Fibroblast of skin of abdomen (primary cell): Measurements from ENCODE around the gene ACAP3.

ENCODE experiments used
- DNase-seq: peaks from one replicate; pipeline ENCODE4 v3.0.0-alpha.2; 2013

Gene ACAP3

DNA sequence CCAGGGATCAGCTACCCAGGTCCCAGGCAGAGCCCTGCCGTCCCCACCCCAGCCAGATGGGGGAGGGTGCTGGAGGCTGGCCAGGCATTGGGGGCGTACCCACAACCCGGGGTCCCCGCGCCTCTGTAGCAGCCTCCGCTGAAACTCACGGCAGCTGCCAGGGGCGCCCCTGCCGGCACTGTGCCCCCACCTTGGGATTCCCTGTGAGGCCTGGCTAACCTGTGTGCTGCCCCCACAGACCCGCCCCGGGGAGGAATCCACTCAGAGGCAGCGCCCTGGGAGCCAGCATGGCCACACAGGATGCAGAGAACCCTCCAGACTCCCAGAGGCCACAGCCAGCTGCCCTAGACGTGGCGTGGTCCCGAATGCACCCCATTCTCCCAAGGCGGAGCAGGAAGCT is 37.7 kb upstream of the ACAP3 start:
- no peak for DNase-seq

DNA sequence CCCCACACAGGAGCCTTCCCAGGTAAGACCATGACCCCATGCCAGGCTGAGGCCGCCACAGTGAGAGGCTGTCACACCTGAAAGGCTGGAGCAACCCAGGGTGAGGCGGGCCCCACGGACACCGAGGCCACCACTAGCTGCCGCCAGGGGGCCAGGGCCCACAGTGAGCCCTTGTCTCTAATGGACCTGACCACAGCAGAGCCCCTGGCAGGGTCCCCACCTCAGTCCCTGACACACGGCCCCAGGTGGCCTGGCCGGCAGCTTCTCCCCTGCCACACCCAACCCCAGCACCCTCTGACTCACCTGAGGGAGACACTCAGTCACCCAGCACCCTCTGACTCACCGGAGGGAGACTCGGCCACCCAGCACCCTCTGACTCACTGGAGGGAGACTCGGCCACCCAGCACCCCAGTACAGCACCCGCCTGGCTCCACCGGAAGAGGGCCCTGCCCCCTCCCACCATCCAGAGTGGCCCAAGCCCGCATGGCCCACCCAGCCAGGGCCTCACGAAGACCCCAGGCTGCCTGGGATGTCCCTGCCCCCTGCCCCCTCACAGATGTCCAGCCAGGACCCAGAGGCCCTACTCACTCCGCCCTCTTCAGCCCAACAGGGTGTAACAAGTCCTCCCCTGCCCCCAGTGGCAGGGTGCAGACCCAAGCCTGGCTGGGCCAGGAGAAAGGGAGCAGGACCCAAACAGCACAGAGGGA is 37.1 kb upstream of the ACAP3 start:
- peak; percentile 51 for DNase-seq

DNA sequence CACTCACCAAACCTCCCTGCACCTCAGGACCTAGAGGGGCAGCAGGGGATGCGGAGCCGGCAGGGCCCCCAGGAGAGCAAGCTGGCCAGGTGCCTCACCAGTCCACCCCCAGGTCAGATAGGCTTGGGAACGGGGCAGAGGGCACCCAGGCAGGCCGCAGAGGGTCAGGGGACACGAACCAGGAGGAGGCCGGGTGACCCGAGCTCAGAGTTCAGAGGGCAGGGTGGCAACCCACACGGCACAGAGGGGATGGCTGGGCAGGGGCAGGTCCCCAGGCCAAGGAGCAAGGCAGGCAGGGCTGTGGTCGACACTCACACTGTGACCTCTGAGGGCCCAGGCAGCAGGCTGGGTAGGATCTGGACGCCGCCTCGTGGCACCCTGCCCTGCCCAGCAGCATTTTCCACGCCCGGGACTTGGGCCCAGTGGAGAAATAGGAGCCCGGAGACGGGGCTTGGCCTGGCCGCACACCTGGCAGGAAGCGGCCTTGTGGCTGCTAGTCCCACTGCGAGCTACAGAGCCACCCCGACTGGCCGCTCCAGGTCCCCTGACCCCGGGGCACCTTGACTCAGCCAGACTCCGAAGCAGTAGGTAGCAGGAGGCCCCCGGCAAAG is 36.2 kb upstream of the ACAP3 start:
- no peak for DNase-seq

DNA sequence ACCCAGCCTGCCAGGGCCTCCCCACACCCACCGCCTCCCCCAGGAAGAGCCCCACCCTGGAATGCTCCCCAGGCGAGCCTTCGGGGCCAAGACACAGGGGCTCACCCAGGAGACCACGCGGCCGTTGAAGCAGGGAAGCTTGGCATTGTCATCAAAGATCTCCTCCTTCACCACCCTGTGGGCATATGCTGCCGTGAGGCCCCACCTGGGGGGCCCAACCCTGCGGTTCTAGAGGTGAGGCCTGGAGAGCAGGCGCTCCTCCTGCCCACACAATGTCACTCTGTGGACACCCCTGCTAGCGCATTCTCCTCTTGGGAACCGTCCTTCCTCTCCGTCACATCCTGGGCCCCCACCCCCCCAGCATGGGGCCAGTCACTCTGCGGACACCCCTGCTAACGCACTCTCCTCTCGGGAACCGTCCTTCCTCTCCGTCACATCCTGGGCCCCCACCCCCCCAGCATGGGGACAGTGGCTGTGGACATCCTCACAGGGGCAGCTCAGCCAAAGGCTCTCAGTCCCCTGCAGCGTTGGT is 34.9 kb upstream of the ACAP3 start:
- no peak for DNase-seq

DNA sequence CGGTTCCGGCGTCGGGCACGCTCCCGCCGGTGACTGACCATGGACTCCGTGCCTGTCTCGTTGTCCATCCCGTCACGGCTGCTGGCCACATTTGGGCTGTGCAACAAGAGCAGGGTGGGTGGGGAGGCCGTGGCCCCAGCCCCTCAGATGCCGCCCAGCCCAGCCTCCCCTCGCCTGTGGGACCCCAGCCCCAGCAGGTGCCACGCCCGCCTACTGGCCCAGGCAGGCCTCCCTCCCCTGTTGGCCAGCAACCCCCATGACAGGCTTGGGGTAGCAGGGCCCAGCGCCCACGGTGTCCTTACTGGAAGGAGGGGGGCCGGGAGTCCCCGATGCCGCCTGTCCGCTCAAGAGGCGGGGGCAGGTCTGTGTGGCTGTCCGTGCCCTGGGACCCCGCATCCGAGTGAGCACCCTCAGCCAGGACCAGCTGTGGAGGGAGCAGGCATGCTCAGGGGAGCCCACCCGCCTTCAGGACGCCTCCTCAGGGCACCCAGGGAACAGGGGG is 34.4 kb upstream of the ACAP3 start:
- DNase-seq: no peak

DNA sequence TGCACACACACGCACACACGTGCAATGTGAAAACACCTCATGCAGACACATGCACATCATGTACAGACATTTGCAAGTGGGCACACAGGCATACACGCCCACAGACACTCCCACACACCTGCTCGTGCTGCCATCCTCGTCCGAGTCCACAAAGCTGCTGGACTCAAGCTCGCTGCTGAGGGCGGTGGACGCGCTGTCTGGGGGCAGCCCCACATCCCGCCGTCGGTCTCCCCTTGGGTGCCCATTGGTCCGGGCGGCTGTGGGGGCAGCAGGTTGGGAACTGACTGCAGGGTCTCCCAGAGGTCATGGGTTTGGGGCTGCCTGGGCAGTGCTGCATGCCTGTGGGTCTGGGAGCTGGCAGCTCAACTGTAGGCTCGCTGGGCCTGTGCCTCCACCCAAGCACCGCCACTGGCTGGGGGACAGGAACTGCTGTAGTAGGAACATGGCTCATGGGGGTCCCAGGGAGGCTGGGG is 33.9 kb upstream of the ACAP3 start:
- no peak for DNase-seq

DNA sequence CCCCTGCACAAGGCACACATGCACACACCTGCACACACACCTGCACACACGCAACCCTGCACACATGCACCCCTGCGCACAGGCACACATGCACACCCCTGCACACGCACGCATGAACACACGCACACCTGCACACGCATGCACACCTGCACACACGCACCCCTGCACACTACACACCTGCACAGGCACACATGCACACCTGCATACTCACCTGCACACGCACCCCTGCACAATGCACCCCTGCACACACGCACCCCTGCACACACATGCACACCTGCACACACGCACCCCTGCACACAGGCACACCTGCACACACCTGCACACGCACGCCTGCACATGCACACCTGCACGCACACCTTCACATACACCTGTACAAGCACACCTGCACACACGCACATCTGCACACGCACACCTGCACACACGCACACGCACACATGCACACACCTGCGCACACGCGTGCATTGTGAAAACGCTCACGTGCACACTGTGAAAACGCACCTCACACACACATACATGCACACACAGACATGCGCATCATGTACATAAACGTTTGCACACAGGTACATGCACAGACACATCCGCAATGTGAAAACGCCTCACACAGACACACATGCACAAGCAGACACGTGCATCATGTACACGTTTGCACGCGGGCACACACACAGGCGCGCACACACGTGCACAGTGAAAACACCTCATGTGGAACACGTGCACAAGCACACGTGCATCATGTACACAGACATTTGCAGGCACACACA is 33.2 kb upstream of the ACAP3 start:
- no peak for DNase-seq

DNA sequence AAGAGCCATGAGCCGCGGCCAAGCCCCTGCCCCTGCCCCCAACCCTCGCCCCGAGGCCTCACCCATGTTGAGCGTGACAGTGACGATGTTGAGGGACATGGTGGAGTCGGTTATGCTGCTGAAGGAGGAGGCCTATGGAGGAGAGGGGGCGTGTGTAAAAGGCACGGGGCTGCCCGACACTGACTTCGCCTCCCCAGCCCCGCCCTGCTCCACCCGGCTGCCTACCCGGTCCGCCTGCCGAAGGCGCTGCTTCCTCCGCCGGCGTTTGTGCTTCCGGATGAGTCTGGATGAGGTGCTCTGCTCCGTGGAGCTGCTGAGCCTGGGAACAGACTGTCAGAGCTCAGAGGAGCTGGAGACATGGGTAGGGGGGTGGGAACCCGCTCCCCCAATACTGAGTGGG is 32.5 kb upstream of the ACAP3 start:
- no peak for DNase-seq

DNA sequence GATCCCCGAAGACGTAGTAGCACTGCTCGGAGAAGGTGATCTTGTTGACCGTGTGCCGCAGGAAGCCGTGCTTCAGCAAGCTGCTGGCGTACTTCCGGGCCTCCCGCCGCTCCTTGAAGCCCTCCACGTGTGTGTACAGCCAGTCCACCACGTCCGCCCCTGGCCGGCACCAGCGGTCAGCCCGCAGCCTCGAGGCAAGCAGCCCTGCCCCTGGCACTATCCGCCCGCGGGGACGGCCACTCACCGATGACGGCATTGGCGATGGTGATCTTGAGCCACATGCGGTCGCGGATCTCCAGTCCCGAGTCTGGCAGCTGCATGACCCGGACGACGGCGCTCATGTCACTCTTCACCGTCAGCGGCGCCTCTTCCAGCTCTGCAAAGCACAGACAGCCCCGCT is 30.5 kb upstream of the ACAP3 start:
- DNase-seq: no peak

DNA sequence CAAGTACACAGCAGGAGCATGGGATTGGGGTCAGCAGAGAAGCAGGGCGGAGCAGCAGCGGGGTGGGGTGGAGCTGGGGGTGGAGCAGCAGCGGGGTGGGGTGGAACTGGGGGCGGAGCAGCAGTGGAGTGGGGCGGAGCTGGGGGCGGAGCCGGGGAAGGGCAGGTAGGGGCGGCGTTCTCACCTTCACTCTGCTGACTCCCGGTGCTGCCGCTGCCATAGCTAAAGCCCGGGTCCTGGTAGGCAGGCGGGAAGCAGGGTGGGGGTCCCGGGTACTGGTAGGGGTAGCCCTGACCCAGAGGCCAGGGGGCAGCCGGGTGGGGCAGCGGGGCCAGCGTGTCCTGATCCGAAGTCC is 30.0 kb upstream of the ACAP3 start:
- no peak for DNase-seq

DNA sequence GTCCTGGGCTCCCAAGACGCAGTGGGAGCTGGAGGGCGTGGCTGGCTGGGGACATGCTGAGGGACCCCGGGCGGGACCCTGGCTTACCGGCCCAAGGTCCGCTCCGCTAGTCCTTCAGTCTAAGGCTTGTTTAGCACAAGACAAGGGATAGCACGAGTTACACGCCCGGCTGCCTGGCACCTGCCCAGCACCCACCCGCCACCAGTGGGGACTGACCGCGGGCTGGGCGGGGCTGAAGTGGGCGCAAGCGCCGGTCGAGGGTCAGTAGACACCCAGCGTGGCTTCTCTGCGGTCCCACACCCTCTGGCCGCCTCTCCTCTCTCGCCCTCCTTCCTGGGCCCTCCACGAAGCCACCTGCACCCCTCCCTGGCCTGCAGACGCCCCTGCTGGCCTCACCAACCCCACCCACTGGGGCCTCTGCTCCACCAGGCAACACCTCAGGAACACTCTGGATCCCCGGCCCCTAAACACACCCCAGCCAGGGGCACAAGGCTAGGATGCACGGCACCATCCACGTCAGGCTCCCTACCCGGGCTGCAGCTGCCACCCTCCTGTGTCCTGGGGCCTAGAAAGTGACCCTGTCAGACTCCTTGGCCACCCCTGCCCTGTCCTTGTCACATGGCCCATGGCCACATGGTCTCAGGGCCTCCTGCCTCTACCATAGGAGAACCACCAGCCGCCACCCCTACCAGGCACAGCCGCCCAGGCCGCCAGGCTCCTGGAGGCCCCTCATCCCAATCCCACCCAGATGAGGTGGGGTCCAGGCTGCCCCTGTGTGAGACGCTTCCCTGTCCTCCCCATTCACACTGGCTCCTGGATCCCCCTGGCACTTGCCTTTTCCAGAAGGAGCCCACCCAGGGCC is 29.4 kb upstream of the ACAP3 start:
- DNase-seq: no peak

DNA sequence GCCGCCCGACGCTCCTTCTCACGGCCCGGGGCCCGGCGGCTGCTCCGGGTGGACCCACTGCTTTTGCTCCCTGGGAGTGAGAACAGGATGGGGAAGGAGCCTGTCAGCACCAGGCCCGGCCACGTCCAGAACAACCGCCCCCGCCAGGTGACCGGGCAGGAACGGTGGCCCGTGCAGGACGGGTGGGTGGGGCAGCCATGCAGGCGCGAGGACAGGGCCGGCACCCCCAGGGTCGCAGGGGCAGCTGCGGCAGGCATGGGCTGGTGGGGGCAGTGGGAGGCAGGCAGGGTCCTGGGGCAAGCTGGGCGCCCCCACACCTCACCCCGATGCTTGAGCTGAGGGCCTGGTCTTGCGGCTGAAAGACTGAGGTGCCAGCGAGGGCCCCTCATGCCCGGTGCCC is 28.7 kb upstream of the ACAP3 start:
- no peak for DNase-seq

DNA sequence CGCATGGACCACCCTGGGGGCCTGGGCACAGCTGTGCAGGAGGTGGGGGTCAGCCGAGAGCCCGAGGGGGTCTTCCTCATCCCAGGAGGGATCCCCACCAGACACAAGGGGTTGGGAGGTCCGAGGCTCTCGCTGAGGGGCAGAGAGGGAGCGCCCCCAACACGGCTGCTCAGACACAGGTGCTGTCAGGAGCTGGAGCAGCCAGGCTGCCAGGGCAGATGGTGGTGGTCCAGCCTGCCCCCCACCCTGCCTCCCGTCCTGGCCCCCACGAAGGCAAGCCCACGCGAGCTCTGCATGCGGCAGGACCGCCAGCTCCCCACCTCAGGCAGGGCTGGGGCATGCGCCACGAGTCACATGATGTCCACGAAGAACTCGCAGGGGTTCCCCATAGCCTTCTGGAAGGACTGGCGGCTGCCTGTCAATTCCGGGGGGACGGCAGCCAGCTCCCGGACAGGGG is 28.1 kb upstream of the ACAP3 start:
- DNase-seq: no peak

DNA sequence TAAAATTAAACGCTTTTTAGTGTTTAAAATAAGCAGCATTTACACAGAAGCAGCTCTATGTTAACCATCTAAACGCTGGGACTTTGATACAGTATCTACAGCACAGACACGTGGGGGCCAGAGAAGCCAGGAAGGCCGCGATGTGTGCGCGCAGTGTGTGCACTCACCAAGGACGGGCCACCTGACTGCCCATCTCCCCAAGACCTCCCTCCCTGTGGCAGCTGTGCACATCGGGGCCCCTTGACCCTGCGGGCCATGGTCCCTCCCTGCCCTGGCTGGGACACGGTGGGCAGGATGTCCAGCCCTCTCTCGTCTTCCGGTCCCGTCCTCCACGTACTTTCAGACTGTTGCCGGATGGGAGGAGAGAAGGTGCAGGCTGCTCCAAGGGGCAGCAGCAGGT is 27.6 kb upstream of the ACAP3 start:
- no peak for DNase-seq

DNA sequence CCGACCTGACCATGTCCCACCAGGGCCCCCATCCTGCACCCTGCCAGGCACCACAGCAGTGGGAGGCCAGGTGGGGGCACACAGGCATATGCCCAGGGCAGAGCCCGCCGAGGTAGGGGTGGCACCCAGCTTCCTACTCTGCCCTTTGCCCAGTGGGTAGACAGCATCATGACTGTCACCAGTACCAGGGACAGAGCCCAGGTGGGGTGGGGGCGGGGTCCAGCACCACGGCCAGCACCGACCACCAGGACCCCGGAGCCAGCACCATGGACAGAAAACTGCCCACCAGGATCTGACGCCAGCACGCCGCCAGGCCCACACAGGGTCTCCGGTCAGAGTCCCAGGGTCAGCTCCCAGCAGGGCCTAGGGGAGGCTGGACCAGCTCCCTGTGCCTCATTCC is 27.1 kb upstream of the ACAP3 start:
- DNase-seq: no peak

DNA sequence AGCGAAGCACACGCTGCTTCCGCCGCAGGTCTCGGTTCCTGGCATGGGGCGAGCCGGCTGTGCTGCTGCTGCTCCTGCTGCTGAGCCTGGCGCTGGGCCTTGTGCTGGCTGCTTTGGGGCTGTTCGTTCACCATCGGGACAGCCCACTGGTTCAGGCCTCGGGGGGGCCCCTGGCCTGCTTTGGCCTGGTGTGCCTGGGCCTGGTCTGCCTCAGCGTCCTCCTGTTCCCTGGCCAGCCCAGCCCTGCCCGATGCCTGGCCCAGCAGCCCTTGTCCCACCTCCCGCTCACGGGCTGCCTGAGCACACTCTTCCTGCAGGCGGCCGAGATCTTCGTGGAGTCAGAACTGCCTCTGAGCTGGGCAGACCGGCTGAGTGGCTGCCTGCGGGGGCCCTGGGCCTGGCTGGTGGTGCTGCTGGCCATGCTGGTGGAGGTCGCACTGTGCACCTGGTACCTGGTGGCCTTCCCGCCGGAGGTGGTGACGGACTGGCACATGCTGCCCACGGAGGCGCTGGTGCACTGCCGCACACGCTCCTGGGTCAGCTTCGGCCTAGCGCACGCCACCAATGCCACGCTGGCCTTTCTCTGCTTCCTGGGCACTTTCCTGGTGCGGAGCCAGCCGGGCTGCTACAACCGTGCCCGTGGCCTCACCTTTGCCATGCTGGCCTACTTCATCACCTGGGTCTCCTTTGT is 26.0 kb upstream of the ACAP3 start:
- DNase-seq: no peak

DNA sequence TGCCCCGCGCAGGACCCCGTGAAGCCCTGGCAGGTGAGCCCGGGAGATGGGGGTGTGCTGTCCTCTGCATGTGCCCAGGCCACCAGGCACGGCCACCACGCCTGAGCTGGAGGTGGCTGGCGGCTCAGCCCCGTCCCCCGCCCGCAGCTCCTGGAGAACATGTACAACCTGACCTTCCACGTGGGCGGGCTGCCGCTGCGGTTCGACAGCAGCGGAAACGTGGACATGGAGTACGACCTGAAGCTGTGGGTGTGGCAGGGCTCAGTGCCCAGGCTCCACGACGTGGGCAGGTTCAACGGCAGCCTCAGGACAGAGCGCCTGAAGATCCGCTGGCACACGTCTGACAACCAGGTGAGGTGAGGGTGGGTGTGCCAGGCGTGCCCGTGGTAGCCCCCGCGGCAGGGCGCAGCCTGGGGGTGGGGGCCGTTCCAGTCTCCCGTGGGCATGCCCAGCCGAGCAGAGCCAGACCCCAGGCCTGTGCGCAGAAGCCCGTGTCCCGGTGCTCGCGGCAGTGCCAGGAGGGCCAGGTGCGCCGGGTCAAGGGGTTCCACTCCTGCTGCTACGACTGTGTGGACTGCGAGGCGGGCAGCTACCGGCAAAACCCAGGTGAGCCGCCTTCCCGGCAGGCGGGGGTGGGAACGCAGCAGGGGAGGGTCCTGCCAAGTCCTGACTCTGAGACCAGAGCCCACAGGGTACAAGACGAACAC is 25.2 kb upstream of the ACAP3 start:
- DNase-seq: no peak

DNA sequence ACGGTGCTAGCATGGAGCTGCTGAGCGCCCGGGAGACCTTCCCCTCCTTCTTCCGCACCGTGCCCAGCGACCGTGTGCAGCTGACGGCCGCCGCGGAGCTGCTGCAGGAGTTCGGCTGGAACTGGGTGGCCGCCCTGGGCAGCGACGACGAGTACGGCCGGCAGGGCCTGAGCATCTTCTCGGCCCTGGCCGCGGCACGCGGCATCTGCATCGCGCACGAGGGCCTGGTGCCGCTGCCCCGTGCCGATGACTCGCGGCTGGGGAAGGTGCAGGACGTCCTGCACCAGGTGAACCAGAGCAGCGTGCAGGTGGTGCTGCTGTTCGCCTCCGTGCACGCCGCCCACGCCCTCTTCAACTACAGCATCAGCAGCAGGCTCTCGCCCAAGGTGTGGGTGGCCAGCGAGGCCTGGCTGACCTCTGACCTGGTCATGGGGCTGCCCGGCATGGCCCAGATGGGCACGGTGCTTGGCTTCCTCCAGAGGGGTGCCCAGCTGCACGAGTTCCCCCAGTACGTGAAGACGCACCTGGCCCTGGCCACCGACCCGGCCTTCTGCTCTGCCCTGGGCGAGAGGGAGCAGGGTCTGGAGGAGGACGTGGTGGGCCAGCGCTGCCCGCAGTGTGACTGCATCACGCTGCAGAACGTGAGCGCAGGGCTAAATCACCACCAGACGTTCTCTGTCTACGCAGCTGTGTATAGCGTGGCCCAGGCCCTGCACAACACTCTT is 24.5 kb upstream of the ACAP3 start:
- no peak for DNase-seq

DNA sequence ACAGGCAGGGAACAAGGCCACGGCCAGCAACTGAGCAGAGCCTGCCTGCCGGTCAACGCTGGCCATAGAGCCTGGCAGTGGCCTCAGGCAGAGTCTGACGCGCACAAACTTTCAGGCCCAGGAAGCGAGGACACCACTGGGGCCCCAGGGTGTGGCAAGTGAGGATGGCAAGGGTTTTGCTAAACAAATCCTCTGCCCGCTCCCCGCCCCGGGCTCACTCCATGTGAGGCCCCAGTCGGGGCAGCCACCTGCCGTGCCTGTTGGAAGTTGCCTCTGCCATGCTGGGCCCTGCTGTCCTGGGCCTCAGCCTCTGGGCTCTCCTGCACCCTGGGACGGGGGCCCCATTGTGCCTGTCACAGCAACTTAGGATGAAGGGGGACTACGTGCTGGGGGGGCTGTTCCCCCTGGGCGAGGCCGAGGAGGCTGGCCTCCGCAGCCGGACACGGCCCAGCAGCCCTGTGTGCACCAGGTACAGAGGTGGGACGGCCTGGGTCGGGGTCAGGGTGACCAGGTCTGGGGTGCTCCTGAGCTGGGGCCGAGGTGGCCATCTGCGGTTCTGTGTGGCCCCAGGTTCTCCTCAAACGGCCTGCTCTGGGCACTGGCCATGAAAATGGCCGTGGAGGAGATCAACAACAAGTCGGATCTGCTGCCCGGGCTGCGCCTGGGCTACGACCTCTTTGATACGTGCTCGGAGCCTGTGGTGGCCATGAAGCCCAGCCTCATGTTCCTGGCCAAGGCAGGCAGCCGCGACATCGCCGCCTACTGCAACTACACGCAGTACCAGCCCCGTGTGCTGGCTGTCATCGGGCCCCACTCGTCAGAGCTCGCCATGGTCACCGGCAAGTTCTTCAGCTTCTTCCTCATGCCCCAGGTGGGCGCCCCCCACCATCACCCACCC is 23.6 kb upstream of the ACAP3 start, which contains the start of gene TAS1R3:
Gene TAS1R3, plus strand, starts transcription at position 213 of the 898 bp plus-strand sequence. Its CDS starts 66 bp downstream, at position 279.
- no peak for DNase-seq
